NCI-H748 (cell line): ENCODE data around the gene CES5A.
"Not testable (repeated sequence)": the region's sequence is repeated elsewhere in the genome, so short reads cannot be mapped to it uniquely, and the experiment has no call there.

ENCODE experiments used
- DNase-seq: peaks from one replicate; lab custom pipeline; 2025; ENCODE audit not compliant: unreplicated experiment; lab: John Stamatoyannopoulos, UW

Gene CES5A

GRCh38 chr16:55830658-55831294 lies 44.4 kb downstream of the CES5A start:
- DNase-seq, result no peak

GRCh38 chr16:55829232-55829631 lies 45.9 kb downstream of the CES5A start:
- DNase-seq, result not testable (repeated sequence)

- DNase-seq, result no peak
These were observed 46.5 kb downstream of the CES5A start for GRCh38 chr16:55828680-55829079.

- DNase-seq, result no peak
These were observed 50.0 kb downstream of the CES5A start for GRCh38 chr16:55825115-55825728.

- no peak for DNase-seq
These were observed 50.6 kb downstream of the CES5A start for GRCh38 chr16:55824473-55825000.

- DNase-seq, result no peak
These were observed 52.8 kb downstream of the CES5A start for GRCh38 chr16:55822280-55822810.

GRCh38 chr16:55821210-55821609 lies 54.0 kb downstream of the CES5A start:
- DNase-seq, result no peak

- DNase-seq, result no peak
These were observed 54.6 kb downstream of the CES5A start for GRCh38 chr16:55820615-55821014.

GRCh38 chr16:55817236-55817912 lies 57.8 kb downstream of the CES5A start:
- no peak for DNase-seq

- DNase-seq, result not testable (repeated sequence)
These were observed 59.0 kb downstream of the CES5A start for GRCh38 chr16:55816222-55816621.

- no peak for DNase-seq
These were observed 59.9 kb downstream of the CES5A start for GRCh38 chr16:55815320-55815719.

- not testable (repeated sequence) for DNase-seq
These were observed 61.0 kb downstream of the CES5A start for GRCh38 chr16:55814174-55814573.

GRCh38 chr16:55813730-55814129 lies 61.4 kb downstream of the CES5A start:
- DNase-seq, result not testable (repeated sequence)

- DNase-seq, result no peak
These were observed 62.2 kb downstream of the CES5A start for GRCh38 chr16:55812951-55813350.

GRCh38 chr16:55811811-55812210 lies 63.4 kb downstream of the CES5A start:
- DNase-seq, result no peak

- no peak for DNase-seq
These were observed 64.7 kb downstream of the CES5A start for GRCh38 chr16:55810451-55810961.

GRCh38 chr16:55809851-55810250 lies 65.3 kb downstream of the CES5A start:
- DNase-seq, result no peak

- no peak for DNase-seq
These were observed 65.8 kb downstream of the CES5A start for GRCh38 chr16:55809386-55809785.

- DNase-seq, result not testable (repeated sequence)
These were observed 66.9 kb downstream of the CES5A start for GRCh38 chr16:55808286-55808685.

- DNase-seq, result not testable (repeated sequence)
These were observed 70.1 kb downstream of the CES5A start for GRCh38 chr16:55805104-55805503.

- DNase-seq, result not testable (repeated sequence)
These were observed 71.5 kb downstream of the CES5A start for GRCh38 chr16:55803681-55804080.
